HG03095 (cell line): ENCODE measurements around the gene TAP2.

Experiments
- ATAC-seq: cut with Tn5 transposase; IDR thresholded peaks from one replicate; pipeline ENCODE4 v1.9.1; 2021; ENCODE audit warnings: moderate library complexity; ENCODE audit not compliant: unreplicated experiment

Gene TAP2

DNA sequence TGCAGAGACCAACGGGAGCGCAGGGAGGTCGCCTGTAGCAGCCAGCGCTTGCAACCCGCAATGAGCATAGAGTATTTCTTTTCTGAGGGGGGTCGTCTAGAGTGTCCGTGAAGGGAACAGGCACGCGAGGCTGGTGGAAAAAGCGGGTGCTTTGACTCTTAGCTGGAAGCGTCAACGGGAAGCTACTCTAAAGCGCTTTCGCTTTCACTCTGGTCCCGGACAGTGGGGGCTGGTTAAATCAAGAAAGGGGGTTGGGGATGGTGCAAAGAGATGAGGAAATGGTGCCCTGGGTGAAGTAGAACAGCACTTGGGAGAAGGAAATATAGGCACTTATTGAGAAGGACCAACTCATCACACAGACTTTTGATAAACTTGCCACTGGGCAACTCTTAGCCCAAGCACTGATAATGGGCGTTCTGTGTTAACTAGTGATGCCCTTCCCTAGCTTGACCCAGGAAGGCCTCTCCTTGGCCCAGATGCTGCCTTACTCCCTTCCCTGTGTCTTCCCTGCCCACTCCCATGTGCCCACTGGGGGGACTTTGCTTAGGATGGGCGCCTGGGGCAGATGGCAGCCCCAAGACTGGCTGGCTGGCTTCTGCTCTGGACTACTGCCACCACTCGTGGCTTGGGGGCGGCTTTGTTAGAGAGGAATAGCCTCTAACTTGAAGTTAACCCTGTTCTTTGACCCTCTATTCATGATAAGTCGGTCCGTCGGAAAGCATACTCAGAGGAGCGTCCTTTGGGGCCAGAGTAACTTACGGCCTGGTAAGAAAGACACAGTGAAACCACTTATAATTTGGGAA is 16.0 kb upstream of the TAP2 start:
- ATAC-seq = peak; percentile 20

DNA sequence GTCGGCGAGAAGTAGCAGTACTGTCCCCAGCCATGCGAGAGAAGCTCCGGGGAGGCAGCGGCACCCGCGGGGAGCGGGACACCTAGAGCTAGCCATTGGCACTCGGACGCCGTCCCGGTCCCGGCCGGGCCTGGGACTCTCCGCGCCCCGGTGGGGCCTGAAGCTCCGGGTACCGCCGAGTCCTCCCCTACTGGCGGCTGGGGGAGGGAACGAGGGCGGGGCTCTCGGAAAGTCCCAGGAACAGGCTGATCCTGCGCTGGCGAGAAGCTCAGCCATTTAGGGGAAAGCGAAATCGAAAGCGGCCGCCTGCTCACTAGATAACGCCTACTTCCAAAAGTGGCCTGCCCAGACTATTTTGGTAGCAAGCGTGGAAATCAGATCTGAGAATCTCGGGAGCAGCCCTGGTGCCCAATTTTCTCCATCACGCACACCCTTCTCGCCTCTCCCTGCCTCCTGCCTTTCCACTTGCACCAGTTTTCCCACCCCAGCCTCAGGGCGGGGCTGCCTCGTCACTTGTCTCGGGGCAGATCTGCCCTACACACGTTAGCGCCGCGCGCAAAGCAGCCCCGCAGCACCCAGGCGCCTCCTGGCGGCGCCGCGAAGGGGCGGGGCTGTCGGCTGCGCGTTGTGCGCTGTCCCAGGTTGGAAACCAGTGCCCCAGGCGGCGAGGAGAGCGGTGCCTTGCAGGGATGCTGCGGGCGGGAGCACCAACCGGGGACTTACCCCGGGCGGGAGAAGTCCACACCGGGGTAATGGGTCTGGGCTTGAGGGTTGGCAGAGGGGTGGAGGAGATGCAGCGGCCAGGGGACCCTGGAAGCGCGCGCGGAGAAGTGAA is 15.2 kb upstream of the TAP2 start, which contains the start of the genes PSMB9 and TAP1:
Gene PSMB9, plus strand, starts transcription at position 652 of the 835 bp plus-strand sequence. Its CDS starts 38 bp downstream, at position 690.
Gene TAP1, minus strand, starts transcription at position 164 of the 835 bp plus-strand sequence. Its CDS starts 68 bp downstream, at position 96.
- ATAC-seq = peak; percentile 62

DNA sequence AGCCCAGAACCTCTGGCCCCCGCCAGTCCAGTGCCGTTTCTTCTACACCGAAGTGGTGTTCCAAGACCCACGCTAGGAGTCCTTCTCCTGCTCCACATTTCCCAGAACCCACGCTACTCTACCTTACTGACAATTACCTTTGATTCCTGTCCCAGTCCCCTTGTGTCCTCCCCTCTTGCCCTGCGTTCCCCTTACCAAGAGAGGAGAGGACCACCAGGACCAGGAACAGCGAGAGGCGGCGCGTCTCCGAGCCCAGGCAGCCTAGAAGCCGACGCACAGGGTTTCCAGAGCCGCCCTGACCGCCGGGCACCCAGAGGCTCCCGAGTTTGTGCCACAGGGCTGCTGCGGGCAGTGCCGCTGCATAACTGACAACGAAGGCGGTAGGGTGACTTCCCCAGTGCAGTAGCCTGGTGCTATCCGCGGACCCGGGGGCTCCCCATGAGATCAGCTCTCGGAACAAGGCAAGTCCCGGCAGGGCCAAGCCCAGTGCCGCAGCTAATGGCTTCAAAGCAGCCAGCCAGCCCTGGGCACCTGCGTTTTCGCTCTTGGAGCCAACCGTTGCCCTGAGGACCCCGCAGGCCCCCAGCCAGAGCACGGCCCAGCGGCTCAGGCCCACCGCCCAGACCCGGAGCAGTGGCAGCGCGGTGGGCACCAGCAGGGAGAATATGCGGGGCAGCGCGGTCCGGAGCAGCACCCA is 14.5 kb upstream of the TAP2 start:
- peak; percentile 20 for ATAC-seq

DNA sequence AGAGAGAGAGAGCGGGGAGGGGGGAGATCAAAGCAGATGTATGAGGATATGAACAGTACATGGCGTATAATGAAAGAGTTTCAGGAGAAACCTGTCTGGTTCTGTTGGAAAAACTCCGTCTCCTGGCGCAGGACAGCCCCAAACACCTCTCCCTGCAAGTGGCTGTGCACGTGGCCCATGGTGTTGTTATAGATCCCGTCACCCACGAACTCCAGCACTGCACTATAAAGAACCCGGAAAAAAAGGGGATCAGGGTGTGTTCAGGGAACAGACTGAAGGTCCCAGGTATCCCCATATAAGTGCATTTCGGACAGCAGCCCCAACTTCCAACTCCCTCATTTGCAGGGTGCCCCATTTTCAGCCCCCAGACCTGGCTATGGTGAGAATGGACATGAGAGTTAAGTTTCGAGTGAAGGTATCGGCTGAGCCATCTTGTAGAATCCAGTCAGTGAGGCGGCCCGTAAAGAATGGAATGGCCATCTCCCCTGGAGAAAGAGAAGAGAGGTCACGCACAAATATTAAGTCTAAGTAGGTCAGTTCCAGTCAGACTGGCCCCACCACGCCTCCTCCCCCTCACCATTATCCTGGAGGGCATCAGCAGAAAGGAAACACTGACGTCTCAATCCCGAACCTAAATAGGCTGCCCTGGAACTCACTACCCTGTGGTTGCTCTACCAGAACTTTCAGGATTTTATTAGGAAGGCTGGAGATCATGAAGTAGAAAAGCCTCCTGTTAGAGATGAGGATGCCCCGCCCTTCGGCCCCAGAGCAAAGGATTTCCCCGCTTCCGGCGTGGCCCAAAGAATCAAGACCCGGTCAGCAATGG is 13.7 kb upstream of the TAP2 start:
- no peak for ATAC-seq

DNA sequence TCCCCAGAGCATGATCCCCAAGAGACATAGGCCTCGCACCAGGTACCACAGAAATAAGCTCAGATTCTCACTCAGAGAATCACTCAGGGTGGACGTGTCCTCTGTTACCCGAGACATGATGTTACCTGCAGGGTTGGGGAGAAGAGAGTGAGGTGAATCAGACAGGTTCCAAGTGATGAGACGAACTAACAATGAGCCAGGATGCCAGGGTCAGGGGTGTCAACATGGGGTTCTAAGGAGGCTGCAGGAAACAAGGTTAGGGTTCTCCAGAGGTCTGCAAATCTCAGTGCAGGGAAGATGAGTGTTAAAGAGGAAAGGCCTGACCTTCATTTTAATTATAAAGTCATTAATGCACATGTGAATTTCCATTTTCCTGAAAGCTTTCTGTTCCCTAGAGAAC is 12.5 kb upstream of the TAP2 start:
- ATAC-seq = no peak

DNA sequence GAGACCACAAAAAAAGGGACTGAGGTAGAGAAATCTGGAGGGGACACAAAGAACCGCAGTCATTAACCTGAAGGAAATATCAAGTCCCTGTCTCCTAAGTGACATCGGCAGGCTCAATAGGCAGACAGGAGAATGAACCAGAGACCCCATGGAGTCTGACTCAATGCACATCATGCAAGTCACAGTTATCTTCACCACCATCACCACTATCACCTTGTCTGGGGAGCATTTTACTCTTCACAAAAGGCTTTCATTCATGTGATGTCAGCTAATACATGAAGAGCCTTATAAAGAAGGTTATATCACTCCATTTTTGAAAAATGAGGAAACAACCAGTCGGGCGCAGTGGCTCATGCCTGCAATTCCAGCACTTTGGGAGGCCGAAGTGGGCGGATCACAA is 10.6 kb upstream of the TAP2 start:
- ATAC-seq = no peak

DNA sequence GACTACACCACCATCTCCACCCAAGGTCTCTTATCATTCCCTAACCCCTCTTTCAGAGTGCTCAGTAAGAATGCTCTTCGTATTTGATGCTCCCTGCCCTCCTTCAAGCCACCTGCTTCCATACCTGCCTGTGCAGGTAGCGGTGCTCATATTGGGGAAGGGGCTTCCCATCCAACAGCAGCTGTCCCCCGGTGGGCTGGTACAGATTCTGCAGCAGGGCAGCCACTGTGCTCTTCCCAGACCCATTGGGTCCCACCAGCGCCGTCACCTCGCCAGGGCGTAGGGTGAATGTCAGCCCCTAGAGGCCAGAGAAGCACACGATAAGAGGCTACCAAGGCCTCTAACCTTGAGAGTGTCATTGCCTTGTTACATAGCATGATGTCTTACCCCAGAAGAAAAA is 9.3 kb upstream of the TAP2 start:
- ATAC-seq = no peak

DNA sequence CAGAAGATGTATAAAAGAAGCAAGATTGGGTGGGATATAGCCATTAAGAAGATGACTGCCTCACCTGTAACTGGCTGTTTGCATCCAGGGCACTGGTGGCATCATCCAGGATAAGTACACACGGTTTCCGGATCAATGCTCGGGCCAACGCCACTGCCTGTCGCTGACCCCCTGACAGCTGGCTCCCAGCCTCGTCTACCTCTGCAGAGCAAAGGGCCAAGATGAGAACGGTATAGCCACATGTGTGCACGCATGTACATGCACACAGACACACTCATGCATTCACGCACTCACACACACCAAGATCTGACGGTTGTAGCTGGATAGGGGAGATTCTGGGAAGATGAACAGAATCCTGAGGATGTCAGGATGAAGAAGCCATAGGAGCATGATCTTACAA is 8.5 kb upstream of the TAP2 start:
- no peak for ATAC-seq

DNA sequence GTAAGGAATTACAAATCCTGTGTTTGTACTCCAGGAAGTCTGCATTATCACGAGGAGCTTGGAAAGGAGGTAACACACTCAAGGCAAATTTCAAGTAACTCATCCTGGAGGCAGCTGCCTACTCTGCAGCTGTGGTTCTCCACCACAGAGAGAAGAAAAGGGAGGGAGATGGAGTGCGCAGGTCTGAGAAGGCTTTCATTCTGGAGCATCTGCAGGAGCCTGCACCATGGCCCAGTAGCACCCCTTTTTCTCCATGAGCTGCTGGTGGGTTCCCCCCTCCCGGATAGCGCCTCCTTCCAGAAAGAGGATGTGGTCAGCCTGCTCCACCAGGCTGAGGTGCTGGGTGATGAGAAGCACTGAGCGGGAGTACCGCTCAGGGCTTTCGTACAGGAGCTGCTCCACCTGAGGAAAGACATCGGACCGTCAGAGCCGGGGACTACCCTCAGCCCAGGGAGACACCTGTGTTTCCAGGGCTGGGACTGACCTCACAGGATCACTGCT is 6.9 kb upstream of the TAP2 start:
- ATAC-seq = no peak

DNA sequence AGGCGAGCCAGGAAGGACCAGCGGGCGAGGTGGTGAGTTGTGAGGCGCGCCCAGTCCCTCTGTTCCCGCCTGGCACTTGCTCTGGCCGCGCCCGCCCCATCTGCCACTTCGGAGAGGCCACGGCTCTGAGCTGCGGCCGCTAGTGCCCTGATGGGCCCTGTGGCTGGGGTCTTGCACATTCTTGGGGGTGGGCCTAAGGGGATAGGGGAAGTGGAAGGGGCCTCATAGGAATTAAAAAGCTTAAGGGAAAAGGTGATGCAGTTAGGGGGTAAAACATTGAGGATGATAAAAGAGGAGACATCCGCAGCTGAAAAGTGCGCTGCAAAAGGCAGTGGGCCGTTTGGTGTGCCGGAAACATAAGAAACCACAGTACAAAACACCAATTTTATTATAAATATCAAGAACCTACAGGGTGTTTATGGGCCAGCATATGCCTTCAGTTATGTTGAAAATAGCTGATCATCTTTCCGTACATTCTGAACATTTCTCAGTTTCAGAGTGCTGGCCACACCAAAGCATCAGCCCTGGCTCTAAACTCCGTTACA is 6.4 kb upstream of the TAP2 start:
- ATAC-seq = no peak

DNA sequence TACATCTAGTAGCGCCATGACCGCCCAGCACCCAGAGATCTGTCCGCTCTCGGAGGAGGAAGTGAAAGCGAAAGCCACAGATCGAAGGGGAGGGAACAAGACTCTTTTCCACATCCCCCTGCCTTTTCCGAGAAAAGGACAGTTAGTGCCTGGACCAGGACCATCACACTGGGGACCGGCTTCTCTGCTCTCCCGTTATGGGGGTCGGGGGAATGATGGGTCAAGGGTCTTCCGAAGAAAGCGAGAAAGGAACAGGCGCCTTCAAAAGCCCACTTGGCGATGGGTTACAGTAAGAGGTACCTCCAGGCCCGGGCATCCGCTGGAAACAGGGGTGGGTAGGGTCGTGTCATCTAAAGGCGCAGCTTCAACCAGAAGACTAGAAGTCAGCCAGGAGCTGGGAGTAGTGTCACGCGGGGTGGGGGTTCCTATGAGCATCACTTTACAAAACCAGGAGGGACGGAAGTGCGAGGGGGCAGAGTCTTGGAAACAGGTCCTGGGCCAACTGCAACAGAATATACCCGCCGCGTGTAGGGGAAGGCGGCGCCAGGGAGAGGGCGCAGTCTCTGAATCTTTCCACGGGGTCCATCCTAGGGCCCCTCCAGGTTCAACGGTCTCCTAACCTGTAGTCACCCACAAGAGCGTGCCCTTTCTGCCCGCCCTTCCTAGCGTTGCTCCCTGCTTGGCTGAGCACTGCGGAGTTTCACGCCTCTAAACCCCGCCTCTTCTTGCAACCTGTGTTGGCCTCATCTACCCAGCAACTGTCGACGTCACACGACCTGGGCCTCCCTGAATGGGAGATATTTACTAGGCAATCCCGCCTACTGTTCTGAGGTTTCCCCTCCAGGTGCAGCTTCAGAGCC is 5.7 kb upstream of the TAP2 start, which contains the start of gene PSMB8:
Gene PSMB8, minus strand, starts transcription at position 69 of the 860 bp plus-strand sequence. Its CDS starts 51 bp downstream, at position 18.
- ATAC-seq = peak; percentile 53

DNA sequence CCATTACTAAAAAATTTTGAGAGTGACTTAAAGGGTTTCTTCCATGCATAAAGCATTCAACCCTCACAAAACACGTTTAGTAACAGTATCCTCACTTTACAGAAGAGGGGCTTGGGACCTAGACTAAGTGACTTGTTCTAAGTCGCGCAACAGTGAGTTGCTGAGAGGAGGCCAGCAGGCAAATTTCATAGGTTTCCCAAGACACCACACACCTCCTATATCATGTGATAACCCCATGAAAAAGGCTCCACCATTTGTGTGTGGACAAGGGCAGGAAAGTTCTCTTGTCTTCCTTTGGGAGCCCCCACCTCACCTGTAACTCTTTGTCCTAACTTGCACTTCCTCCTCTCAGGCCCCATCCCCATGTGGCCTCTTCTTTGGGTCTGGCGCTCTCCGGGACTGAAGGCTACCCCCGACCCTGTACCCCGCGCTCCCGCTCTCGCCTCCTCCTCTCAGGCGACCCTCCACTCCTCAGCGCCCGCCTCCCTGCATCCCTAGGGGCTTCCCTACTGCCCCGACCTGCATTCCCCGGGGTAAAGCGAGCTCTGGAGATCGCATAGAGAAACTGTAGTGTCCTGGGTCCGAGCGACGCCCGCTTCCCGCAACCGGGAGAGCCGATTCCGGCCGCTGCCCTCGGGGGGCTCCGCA is 4.9 kb upstream of the TAP2 start:
- no peak for ATAC-seq

DNA sequence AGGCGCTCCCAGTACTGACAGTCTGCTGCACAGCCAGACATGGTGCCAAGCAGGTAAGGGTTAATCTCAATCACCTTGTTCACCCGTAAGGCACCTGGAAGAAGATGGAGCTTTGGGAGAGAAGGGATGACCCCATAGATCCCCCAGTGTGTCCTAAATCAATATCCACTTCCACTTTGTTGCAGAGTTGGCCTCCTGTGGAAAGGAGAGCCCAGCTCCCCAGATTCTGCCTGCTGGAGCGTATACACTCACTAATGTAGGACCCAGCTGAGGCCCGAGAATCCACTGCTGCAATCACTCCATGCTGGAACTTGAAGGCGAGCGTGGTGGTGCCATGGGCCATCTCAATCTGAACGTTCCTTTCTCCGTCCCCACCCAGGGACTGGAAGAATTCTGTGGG is 4.2 kb upstream of the TAP2 start:
- no peak for ATAC-seq

DNA sequence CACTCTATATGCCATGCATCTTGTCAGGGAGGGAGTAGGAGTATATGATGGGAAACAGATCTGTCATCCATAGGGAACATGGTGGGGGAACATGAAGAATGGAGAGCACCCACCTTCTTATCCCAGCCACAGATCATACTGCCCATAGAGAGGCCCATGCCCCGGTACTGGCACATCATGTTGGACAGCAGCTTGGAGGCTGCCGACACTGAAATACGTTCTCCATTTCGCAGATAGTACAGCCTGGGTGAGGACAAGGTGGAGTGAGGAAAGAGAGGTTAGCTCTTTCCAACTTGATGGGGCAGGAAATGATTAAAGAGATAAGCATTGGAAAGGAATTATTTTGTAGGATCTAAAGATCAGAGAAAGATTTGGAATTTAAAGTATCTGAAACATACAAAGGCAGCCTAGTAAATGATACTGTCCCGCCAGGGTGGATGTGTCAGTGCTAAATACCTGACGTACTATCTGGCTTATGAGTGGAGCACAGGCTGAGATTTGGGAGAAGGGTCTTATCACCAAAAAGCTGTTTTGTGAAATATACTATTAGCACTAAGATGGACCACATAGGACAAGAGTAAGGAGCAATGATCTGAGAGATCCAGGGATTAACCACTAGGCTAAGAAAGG is 3.6 kb upstream of the TAP2 start:
- no peak for ATAC-seq

DNA sequence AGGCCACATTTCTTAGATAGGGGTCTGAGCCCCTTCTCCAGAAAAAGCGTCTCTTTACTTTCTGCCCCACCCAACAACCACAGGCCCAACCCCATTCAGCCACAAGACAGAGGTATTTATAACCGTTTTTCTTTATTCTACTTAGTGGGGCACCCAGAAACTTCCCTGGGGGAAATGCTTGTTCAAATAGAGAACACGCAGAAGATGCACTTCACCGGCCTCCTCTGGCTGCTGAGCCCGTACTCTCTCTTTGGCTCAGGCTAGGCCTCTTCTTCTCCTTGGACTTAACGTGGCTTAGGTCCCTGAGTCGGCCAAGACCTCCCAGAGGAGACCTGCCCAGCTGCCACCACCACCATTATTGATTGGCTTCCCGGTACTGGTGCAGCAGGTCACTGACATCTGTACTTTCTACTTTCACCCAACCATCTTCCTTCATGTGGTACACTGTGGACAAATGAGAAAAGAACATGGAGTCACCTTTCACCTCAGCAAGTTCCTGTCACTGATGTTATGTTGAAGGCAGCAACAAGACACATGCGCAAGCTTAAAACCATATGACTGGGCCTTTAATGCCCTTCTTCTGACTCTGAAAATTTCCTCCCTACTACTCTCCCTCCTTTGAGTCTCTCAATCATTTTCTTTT is 2.2 kb upstream of the TAP2 start:
- no peak for ATAC-seq

DNA sequence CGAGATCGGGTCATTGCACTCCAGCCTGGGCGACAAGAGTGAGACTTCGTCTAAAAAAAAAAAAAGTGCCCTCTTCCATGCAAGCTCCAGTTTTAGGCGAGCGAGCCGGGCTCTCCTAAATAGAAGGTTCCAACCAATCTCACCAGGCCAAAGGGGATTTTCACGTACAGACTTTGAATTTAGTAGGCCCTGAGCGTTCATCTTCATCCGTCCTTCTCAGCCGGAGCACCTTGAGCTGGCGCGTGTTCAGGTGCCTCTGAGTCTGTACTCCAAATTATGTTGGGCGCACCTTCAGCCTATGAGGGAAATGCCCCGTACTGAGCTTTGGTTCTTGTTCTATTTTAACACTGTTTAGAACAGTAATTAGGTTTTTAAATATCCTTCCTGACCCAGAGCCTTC is 817 bp upstream of the TAP2 start:
- no peak for ATAC-seq

DNA sequence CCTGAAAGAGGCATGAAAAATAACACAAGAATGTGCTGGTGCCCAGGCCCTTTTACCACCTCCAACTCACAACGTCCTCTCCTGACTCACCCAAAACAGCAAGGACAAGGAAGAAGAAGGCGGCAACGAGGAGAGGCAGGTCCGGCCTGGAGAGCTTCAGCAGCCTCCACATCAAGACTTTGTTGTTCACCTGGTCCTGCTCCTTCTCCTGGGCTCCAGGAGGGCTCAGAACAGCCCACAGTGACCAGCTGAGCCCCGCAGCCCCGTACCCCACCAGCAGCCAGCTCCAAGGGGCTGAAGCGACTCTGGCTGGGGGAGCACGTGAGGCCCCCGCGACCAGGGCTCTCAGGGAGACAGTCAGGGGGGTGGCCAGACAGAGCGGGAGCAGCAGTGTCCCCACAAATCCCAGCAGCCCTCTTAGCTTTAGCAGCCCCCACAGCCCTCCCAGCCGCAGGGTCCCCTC is 857 bp downstream of the TAP2 start:
- no peak for ATAC-seq
